ENCODE results near the gene TBX15. TPM values are rescaled to one million over a fixed set of nuclear protein-coding genes. Genes with fewer than 3 reads are reported as not detected.

Gene TBX15
- total and polyA plus RNA-seq, 2 experiments from 2014 or later, result 0.21 TPM; not detected in 1

DNA sequence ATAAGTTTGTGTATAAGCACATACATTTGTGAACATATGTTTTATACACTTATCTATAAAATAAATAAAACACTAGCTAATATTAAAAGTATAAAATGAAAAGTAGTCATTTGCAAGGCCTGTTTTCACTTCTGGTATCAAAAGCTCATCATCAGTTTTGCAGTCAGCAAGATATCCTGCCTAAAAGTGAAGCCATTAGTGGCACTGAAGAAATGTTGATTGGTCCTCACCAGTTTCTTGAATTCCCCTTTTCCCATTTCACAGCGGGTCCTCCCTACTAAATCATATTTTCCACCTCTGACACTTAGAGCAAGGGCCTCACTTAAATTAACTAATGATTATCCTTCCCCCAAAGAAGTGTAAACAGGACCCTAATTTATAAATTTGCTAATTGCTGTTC is 6.7 kb downstream of the TBX15 start (continued):
- no peak for TF ChIP-seq CTCF (conservative IDR thresholded peaks at IDR 0.05; ENCODE audit: low read depth in 2 of 2)

- H3K27ac ChIP-seq (ENCODE audit: low read depth), result no peak overlapping the region
- peaks cover 9% of the 10 kb centered on the region for H3K9me3 Mint-ChIP-seq
- peak overlapping the region; percentile 74 for H3K4me3 Mint-ChIP-seq
- H3K36me3 Mint-ChIP-seq (ENCODE audit: low read depth), result no peaks in the 10 kb centered on the region
- peak overlapping the region; percentile 65 for H3K4me2 ChIP-seq
- peaks cover 100% of the 10 kb centered on the region for H3K27me3 ChIP-seq (ENCODE audit: insufficient read depth)
- peaks cover 9% of the 10 kb centered on the region; the same call in 1 of the 2 replicates for H3F3A ChIP-seq (replicated peaks; ENCODE audit: low read depth)
- ATAC-seq, result peak; percentile 30
- peaks cover 31% of the 10 kb centered on the region for H3K4me1 Mint-ChIP-seq
- H3K36me3 ChIP-seq (ENCODE audit: insufficient read depth), result no peaks in the 10 kb centered on the region; the same call in 1 of the 2 replicates
- peaks cover 35% of the 10 kb centered on the region for H3K4me1 ChIP-seq (ENCODE audit: insufficient read depth)
- no peak overlapping the region for H3K27ac Mint-ChIP-seq
- peaks cover 86% of the 10 kb centered on the region for H3K27me3 Mint-ChIP-seq (ENCODE audit: insufficient read depth, low read depth, poor library complexity)
- no peaks in the 10 kb centered on the region for H3K9me2 ChIP-seq (ENCODE audit: insufficient read depth)
- 0 out of 2 replicates have a peak overlapping the region, but pooled peaks have one; percentile 63 for H2AFZ ChIP-seq
- H3K79me2 ChIP-seq (replicated peaks; ENCODE audit: insufficient read depth), result no peaks in the 10 kb centered on the region
- DNase-seq (ENCODE audit: low spot score), result peak; percentile 58
- TF ChIP-seq CREB1 (CRISPR knock-in tag; IDR thresholded peaks at IDR 0.05; ENCODE audit: low read depth) (no peak), EZH2 (IDR thresholded peaks at IDR 0.05; ENCODE audit: low read depth, unreplicated experiment) (peak; percentile 88), ETS1 (IDR thresholded peaks at IDR 0.05) (no peak), STAT1 (IDR thresholded peaks at IDR 0.05; ENCODE audit: unreplicated experiment) (no peak), ZNF331 (CRISPR knock-in tag; IDR thresholded peaks at IDR 0.05; ENCODE audit: low read depth) (no peak), CTCF (conservative IDR thresholded peaks at IDR 0.05; ENCODE audit: low read depth in 2 of 2) (no peak), EZH2phosphoT487 (IDR thresholded peaks at IDR 0.05; ENCODE audit: unreplicated experiment) (peak; percentile 80)
- H3K4me3 ChIP-seq, result peak overlapping the region; percentile 53
- H4K20me1 ChIP-seq (replicated peaks; ENCODE audit: insufficient read depth), result peaks cover 18% of the 10 kb centered on the region; the same call in 1 of the 2 replicates
These were observed 8.2 kb downstream of the TBX15 start for GRCh38 chr1:118979754-118980575.

All from GM23338 (cell line).